IPS-20b (cell line): Measurements from ENCODE around the gene FECH.
A peak's percentile ranks its signal among the peaks of the same experiment; 100 is the strongest.

ENCODE experiments used
- H3K27ac ChIP-seq: one replicate; pipeline ENCODE4 v1.5.1; 2013; ENCODE audit warnings: low read length
- H3K27me3 ChIP-seq: 2 replicates; pipeline ENCODE4 v1.6.1; 2013; ENCODE audit warnings: mild to moderate bottlenecking, low read length, inconsistent platforms; ENCODE audit not compliant: insufficient read depth
- H3K36me3 ChIP-seq: 2 replicates; pipeline ENCODE4 v1.6.1; 2013; ENCODE audit warnings: low read depth, mild to moderate bottlenecking, inconsistent platforms, low read length, moderate library complexity; ENCODE audit not compliant: insufficient read depth
- H3K4me1 ChIP-seq: 2 replicates; pipeline ENCODE4 v1.6.1; 2013; ENCODE audit warnings: mild to moderate bottlenecking, control low read depth, inconsistent platforms, low read length, moderate library complexity; ENCODE audit not compliant: insufficient read depth
- H3K4me3 ChIP-seq: 2 replicates; pipeline ENCODE4 v1.5.1; 2013; ENCODE audit warnings: mild to moderate bottlenecking, low read length, inconsistent platforms
- H3K9ac ChIP-seq: 2 replicates; pipeline ENCODE4 v1.6.1; 2013; ENCODE audit warnings: low read depth, mild to moderate bottlenecking, inconsistent platforms, low read length, moderate library complexity
- H3K9me3 ChIP-seq: 2 replicates; pipeline ENCODE4 v1.6.1; 2013; ENCODE audit warnings: mild to moderate bottlenecking, low read depth, low read length, inconsistent platforms; ENCODE audit not compliant: insufficient read depth

Gene FECH

DNA sequence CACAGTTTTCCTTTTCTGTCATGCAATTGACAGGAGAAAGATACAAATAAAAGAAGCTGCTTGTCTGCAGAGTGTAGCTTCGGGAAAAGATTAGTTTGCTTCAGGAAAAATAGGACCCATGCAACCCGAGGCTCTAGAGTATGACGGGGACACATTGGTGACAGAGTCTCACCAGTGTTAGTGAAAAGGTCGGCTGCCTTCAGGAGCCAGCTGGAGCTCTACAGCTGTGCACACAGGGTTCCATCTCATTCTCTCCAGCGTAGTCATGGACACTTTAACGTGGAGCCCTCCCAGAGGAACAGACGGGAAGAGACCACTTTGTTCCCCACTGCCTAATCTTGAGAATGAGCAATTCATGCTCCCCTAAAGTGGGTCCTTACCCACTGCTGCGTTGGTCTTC lies 42.9 kb downstream of the FECH start:
- Histone ChIP-seq H3K36me3 (no peaks in the 10 kb centered on the region), H3K4me3 (no peak overlapping the region), H3K4me1 (no peaks in the 10 kb centered on the region), H3K9me3 (no peaks in the 10 kb centered on the region), H3K27me3 (no peaks in the 10 kb centered on the region), H3K9ac (no peak overlapping the region), H3K27ac (no peak overlapping the region)

DNA sequence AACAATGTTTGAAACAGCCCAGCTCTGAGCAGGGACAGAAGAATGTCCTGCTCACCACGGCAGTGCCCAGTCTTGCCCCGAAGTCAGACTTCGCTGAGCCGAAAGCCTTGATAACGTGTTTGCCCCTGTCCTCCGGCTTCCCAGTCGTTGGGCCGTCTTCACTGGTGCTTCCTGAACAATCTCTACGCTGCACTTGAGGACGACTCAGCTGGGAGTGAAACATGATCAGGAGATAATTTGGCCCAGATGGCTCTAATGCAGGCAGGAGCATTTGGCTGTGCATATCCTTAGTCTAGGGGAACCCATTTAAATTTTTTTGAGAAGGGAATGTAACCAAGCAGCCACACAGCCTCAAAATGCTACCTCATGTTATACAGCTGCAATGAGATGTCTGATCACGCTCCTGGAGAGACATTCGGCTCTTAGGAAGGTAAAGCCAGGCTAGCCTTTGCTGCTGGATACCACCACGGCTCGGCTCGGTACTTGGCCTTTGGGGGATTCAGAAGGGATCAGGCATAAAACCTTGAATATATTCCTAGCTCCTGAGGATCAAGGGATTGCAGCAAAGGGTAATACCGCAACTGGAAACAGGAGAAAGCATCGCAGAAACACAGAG lies 43.6 kb downstream of the FECH start:
- H3K27ac ChIP-seq, result no peak overlapping the region
- no peaks in the 10 kb centered on the region for H3K9me3 ChIP-seq
- H3K4me1 ChIP-seq, result no peaks in the 10 kb centered on the region
- no peaks in the 10 kb centered on the region for H3K27me3 ChIP-seq
- H3K9ac ChIP-seq, result no peak overlapping the region
- H3K4me3 ChIP-seq, result no peak overlapping the region
- no peaks in the 10 kb centered on the region for H3K36me3 ChIP-seq

DNA sequence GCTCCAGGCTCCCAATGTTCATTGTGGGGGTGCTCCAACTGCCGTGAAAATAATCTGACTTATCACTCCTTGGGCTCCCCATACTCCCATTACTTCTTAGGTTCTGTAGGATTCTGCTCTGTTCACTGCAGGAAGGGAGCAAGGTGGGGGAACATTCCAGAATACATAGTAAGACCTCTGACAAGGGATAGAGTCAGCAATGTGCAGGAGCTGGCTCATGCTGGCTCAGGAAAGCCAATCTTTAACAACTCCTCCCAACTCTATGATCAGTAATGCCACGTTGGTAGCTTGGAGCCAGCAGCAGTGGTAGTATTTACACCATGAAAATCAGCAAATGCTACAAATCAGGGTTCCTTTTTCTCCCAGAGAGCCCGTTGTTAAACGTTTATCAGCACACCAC lies 44.4 kb downstream of the FECH start:
- no peaks in the 10 kb centered on the region for H3K36me3 ChIP-seq
- no peak overlapping the region for H3K9ac ChIP-seq
- H3K9me3 ChIP-seq, result no peaks in the 10 kb centered on the region
- H3K27ac ChIP-seq, result no peak overlapping the region
- no peak overlapping the region for H3K4me3 ChIP-seq
- H3K27me3 ChIP-seq, result no peaks in the 10 kb centered on the region
- H3K4me1 ChIP-seq, result no peaks in the 10 kb centered on the region

DNA sequence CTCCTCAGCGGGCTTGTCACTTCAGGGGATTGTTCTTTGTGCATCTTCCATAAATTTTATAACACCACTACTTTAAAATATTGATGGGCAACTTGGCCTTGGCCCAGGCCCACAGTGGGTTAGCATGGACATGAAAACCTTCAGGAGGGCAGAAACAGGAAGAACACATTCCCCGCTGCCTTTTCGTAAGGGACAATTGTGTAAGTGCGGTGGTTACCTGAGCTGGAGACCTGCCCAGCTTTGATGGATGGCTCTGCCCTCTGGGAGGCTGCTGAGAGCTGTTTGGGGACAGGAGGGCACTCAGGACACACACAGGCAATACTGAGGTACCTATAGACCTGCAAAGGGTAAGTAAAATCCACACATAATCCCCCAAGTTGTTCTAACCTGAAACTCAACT lies 46.8 kb downstream of the FECH start:
- no peak overlapping the region for H3K27ac ChIP-seq
- H3K27me3 ChIP-seq, result no peaks in the 10 kb centered on the region
- H3K4me3 ChIP-seq, result no peak overlapping the region
- H3K36me3 ChIP-seq, result no peaks in the 10 kb centered on the region
- no peaks in the 10 kb centered on the region for H3K9me3 ChIP-seq
- no peaks in the 10 kb centered on the region for H3K4me1 ChIP-seq
- H3K9ac ChIP-seq, result no peak overlapping the region

DNA sequence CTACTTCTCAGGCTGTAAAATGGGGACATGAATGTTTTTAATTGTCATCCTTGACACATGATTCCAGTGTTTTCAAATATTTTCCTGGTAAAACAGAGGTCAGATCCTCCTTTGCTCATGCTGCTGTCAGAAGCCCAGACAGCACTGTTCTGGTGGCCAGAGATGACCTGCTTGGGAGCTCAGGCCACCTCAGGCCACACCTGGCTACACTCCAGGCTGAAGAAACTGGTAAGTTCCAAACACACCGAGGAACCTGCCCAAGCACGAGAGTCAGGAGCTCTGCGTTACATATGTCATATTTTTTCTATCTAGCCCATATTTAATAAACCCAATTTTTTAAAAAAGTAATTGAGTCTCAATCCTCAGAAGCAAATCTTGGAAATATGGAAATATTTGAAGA lies 47.9 kb downstream of the FECH start:
- H3K36me3 ChIP-seq, result no peaks in the 10 kb centered on the region
- no peak overlapping the region for H3K9ac ChIP-seq
- no peak overlapping the region for H3K27ac ChIP-seq
- H3K27me3 ChIP-seq, result no peaks in the 10 kb centered on the region
- H3K9me3 ChIP-seq, result no peaks in the 10 kb centered on the region
- H3K4me3 ChIP-seq, result no peak overlapping the region
- peaks cover 5% of the 10 kb centered on the region; the same call in 1 of the 2 replicates for H3K4me1 ChIP-seq

DNA sequence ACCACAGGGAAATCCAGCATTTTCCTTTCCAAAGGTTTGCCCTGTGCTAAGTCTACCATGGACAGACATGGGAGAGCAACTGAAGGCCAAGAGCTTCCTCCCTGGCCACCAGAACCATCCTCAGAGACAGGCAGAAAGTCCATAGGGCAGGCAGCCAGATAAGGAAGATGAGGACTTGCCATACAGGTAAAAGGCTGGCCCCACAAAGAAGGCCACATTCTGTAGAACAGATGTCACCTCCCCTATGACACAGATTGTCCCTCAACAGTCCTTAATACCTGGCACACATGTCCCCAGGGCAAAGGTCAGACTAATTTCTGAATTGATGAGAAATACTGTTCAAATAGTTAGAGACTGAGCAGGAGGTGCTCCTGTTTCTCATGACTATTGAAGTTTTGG lies 52.0 kb downstream of the FECH start:
- Histone ChIP-seq H3K4me3 (no peak overlapping the region), H3K4me1 (peaks cover 15% of the 10 kb centered on the region), H3K27me3 (no peaks in the 10 kb centered on the region), H3K27ac (no peak overlapping the region), H3K9ac (no peak overlapping the region), H3K9me3 (no peaks in the 10 kb centered on the region), H3K36me3 (no peaks in the 10 kb centered on the region)

DNA sequence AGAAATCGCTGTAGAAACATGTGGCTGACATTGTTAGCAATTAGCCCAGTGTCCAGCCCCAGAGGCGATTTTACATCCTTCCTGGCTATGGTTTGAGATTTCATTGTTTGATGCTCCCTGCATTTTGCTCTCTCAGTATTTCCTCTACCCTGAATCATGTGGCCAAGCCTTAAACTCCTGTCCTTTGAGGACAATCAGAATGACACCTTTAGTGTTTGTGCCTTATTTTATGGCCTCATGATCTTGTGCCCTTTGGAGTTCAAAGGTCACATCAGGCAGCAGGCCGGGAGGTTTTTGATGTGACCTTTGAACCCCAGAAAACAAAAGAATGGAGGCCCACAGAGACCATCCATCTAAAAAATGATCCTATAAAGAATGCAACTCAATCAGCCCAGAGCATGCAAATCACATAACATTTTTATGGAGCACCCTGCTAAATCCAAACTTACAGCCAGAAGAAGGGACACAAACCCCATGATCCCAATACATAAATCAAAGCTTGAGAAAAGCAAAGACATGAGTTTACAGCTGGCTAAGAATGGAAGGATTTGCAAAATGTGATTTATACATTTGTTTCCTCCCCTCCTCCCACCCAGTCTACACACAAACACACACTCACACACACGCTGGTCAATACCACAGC lies 52.5 kb downstream of the FECH start:
- Histone ChIP-seq H3K9me3 (no peaks in the 10 kb centered on the region), H3K4me3 (no peak overlapping the region), H3K27ac (no peak overlapping the region), H3K36me3 (no peaks in the 10 kb centered on the region), H3K4me1 (peaks cover 20% of the 10 kb centered on the region), H3K9ac (peak overlapping the region; percentile 28; the same call in 1 of the 2 replicates), H3K27me3 (no peaks in the 10 kb centered on the region)

DNA sequence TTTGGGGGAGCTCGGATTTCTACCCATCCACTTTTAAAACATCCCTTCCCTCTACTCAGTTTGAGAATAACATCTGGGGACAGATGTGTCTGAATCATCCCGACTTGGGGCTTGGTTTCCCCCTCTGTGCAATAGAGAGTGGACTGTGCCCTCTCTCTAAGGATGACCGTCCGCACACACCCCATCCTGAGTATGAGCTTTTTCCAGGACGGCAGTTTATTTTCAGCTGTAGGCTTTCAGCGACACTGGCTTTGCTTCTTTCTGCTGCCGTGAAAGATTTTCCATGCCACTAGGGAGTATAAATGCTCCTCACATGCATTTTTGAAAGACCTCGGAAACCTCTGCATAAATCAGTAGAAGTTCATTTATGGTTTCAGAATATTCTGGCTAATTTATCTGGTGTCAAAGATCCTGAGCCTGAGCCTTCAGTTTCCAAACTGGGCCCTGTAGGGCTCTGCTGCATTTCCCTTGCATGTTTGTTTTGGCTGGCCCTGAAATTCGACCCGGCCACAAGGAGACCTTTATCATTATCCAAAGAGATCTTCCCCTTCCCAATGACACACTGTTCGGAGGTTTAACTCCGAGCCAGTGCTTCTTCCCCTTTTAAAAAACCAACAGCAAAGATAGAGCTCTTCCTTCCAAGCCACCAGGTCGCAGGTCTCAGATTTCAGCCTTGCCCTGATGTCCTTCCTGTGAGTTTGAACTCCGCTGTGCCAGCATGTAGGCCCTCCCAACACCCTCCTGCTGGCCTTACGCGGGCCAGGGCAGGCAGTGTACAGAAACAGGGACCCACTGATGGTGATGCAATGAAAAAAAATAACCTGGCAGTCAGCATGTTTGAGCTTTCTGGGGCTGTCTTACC lies 53.3 kb downstream of the FECH start:
- H3K9ac ChIP-seq, result peak overlapping the region; percentile 28; the same call in 1 of the 2 replicates
- H3K36me3 ChIP-seq, result no peaks in the 10 kb centered on the region
- H3K9me3 ChIP-seq, result no peaks in the 10 kb centered on the region
- peaks cover 20% of the 10 kb centered on the region for H3K4me1 ChIP-seq
- no peaks in the 10 kb centered on the region for H3K27me3 ChIP-seq
- peak overlapping the region; percentile 32; the same call in 1 of the 2 replicates for H3K4me3 ChIP-seq
- H3K27ac ChIP-seq, result no peak overlapping the region

DNA sequence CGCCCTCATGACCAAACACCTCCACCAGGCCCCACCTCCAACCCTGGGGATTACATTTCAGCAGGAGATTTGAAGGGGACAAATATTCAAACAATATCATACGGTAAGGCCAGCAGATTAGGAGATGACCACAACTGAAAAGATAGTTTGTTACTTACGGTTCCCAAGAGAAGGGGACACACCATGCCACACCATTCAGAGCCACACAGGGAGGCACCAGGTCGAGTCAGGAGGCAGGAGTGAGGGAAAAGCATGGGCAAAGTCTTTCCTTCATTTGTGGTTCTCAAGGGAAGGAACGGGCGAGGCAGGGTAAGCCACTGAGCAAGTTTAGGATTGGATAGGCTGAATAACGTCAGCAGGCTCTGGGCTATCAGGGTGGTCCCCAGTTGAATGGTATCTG lies 57.4 kb downstream of the FECH start:
- peaks cover 6% of the 10 kb centered on the region; the same call in 1 of the 2 replicates for H3K9me3 ChIP-seq
- no peak overlapping the region for H3K9ac ChIP-seq
- no peaks in the 10 kb centered on the region for H3K36me3 ChIP-seq
- peaks cover 20% of the 10 kb centered on the region for H3K4me1 ChIP-seq
- H3K27ac ChIP-seq, result no peak overlapping the region
- no peak overlapping the region for H3K4me3 ChIP-seq
- no peaks in the 10 kb centered on the region for H3K27me3 ChIP-seq

DNA sequence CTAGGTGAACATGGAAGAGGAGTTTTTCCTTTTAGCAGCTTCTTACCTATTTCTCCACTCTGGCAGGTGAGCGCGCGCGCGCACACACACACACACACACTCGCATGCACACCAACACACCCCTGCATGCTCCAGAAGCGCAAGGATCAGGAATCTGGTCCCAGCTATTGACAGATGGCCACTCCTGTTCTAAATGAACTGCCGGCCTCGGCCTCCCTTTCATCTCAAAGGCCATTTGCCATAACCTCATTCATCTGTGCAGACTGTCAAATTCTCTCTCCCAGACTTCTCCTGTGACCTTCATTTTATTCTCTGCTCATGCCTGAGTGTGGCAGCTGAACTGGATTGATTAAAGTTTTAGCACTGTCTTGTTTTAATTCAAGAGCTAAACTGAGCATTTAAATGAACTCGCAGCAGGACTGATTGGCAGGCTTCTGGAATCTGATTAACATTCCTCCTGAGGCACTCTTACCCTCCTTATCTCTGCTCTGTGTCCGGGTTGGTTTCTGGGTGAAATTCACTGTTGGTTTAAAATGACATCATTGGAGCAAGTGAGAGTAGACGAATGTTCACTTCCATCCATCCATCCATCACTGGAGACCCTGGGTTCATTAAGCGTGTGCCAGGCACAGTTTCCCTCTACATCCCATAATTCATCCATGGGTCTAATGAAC lies 58.8 kb downstream of the FECH start:
- no peak overlapping the region for H3K9ac ChIP-seq
- no peak overlapping the region for H3K27ac ChIP-seq
- no peaks in the 10 kb centered on the region for H3K27me3 ChIP-seq

DNA sequence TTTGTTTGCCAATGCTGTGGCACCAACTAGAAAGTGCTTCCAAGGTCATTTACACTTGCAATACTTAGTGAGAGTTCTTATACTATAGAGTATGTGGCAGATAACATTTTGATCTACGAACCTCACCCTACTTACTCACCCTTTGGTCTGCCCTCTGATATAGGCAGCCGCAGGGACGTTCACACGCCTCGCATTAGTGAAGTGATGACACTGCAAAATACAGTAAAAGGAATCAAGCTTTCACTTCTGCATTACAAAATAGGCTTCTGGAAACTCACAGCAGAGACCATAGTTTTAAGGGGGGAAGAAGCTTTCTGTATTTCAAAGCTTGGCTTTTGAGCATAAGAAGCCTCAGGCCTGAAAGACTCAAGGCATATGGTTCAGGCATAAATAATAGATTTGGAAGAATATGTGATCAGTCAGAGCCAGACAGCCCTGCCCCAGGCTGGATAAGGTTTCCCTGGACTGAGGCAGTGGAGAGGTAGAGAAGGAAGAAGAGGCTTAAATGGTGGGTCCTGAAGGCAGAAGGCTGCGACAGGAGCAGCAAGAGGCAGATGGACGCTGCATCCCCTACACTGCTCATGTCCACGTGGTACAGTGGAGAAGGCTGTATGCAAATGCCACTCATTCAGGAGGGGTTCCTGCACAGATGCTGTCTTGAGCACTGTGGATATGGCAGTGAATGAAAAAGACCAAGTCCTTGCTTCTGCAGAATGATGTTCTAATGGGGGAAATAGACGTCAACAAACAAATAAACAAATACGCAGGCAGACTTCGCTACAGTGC lies 63.1 kb downstream of the FECH start:
- Histone ChIP-seq H3K9me3 (peaks cover 6% of the 10 kb centered on the region; the same call in 1 of the 2 replicates), H3K27me3 (no peaks in the 10 kb centered on the region), H3K36me3 (no peaks in the 10 kb centered on the region), H3K9ac (no peak overlapping the region), H3K27ac (no peak overlapping the region), H3K4me3 (no peak overlapping the region), H3K4me1 (no peaks in the 10 kb centered on the region)

More for the DNA sequence above, 58.8 kb downstream of the FECH start:
- no peaks in the 10 kb centered on the region for H3K36me3 ChIP-seq
- H3K4me1 ChIP-seq, result peaks cover 6% of the 10 kb centered on the region; the same call in 1 of the 2 replicates
- H3K9me3 ChIP-seq, result peaks cover 6% of the 10 kb centered on the region; the same call in 1 of the 2 replicates
- H3K4me3 ChIP-seq, result no peak overlapping the region
